NCI-H2196 (cell line): Measurements from ENCODE around the gene DPH6.
"Not testable (repeated sequence)": the region's sequence is repeated elsewhere in the genome, so short reads cannot be mapped to it uniquely, and the experiment has no call there.

Experiments
- DNase-seq: peaks from one replicate; lab custom pipeline; 2025; ENCODE audit not compliant: unreplicated experiment; lab: John Stamatoyannopoulos, UW

Gene DPH6, protein sequence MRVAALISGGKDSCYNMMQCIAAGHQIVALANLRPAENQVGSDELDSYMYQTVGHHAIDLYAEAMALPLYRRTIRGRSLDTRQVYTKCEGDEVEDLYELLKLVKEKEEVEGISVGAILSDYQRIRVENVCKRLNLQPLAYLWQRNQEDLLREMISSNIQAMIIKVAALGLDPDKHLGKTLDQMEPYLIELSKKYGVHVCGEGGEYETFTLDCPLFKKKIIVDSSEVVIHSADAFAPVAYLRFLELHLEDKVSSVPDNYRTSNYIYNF

GRCh38 chr15:35545824-35546510 lies at the start of gene DPH6:
Gene DPH6, minus strand, starts transcription at chr15:35546165. Its CDS starts 24 bp downstream, at chr15:35546141.
- peak; percentile 66 for DNase-seq

GRCh38 chr15:35595656-35596055 lies 49.7 kb upstream of the DPH6 start:
- no peak for DNase-seq

DNA sequence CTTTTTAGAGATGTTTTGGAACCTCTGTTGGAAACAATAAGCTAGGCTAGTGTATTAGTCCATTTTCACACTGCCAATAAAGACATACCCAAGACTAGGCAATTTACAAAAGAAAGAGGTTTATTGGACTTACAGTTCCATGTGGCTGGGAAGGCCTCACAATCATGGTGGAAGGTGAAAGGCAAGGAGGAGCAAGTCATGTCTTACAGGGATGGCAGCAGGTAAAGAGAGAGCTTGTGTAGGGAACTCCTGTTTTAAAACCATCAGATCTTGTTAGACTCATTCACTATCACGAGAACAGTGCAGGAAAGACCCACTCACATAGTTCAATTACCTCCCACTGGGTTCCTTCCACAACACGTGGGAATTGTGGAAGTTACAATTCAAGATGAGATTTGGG lies 46.0 kb upstream of the DPH6 start:
- DNase-seq, result not testable (repeated sequence)

DNA sequence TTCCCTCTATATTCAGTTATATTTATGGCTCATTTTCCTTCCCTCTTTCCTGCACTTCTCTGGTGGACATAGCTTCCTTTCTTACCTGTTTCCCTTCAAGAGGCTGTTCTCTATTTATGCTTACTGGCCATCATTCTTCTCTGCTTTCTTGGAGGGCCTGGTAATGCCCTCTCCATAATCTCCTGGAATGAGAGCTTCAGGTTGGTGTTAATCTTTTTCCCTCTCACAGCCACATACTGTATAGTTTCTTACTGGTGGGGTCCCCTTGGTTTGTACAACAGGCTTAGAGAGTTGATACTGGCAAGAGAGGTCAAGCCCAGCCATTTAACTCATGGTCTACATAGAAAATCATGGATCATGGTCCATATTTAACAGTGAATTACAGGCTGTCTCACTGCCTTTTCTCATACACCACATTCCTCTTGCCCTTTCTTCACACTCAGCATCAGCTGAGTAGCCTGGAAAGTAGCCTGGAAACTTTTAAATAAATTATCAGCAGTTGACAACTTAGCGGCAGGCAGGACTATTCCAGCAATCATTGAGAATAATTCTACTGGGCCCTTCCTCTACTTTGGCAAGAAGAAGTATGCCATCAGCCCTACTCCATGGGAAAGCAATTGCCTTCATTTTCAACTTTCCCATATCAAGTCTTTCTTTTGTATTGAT lies 38.0 kb upstream of the DPH6 start:
- DNase-seq, result no peak

GRCh38 chr15:35580606-35581005 lies 34.6 kb upstream of the DPH6 start:
- DNase-seq, result no peak

DNA sequence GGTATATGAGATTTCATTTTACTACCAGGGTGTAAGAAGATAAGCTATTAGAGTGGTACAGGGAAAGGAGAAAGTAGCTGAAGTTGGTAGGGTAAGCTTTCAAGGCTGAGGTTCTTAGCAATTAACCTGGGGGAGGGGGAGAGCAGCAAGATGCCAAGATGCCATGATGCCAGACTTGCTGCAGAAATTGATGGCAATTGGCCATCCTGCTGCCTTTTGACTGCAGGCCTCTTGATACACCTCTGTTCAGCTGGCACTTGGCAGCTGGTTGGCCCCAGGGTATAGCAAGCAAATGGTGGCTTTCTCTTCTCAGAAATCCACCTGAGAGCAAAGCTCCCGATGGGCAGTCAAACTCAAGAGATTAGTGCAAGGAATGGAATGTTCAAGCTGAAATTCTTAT lies 21.4 kb upstream of the DPH6 start:
- no peak for DNase-seq

DNA sequence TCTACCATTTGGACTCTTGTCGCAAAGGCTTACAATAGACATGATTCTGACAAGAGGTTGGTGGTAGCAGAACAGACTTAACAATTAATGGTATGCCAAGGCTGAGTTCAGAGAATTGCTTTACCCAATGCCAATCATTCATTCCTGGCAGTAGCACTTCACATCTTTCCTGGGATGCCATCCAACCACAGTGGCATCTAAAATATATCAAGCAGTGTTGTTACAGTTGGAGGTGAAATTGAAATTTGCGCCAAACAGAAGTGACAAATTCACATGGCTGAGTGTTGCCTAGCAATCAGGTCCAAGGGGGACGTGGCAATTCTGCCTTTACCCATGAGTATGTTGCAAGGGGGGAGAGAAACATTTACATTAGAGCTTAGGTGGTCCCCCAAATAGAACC lies 21.0 kb upstream of the DPH6 start:
- DNase-seq, result no peak

DNA sequence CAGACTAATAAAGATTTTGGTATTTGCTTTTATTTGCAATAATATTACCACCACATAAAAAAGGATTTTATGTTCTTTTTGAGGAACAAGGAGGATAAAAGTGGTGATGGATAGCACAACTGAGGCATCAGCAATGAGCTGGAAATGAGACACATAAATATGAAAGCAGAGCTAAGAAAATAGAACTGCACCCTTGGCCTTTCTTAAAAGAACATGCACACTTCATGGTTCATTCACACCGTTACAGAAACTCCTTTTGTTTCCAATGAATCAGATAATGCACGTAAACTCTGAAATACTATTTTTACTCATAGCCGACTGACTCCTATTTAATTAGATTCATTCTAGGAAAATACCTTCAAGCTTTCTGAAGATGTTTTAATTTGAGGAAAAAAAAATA lies 19.9 kb upstream of the DPH6 start:
- no peak for DNase-seq

DNA sequence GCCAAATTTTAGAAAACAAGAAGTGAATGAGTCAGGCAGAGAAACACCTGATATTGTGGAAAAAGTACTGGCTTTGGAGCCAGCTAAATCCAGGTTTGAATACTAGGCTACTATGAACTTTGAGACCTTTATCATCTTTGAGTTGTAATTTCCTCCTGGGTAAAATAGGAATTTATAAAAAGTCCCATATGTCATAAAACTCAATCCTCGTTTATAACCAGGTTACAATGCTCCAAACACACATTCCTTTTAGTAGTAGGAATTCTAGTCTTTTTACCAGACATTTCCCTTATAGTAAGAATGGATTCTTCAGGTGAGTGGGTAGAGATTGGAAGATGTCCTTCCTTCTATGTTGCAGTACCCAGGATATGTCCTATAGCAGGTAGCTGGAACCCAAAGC lies 16.7 kb upstream of the DPH6 start:
- no peak for DNase-seq

DNA sequence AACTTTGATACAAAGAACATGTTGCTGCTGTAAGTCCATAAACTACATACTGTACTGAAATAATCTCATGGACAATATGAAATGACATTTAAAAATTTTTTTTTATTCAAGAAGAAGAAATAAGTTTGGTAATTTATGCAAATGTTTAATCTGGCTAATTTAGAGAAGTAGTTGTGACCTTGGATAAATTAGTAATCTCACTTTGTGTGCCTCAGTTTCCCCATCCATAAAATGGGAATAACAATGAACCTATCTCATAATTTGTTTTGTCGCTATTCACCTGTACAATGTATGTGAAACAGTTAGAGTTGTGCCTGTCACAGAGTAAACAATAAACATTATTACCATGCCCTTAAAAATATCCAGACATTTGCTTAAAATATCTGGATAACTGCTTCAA lies 15.3 kb upstream of the DPH6 start:
- no peak for DNase-seq

GRCh38 chr15:35560870-35561269 lies 14.9 kb upstream of the DPH6 start:
- DNase-seq, result no peak

- DNase-seq, result no peak
Observed at GRCh38 chr15:35560258-35560657, 14.3 kb upstream of the DPH6 start.

DNA sequence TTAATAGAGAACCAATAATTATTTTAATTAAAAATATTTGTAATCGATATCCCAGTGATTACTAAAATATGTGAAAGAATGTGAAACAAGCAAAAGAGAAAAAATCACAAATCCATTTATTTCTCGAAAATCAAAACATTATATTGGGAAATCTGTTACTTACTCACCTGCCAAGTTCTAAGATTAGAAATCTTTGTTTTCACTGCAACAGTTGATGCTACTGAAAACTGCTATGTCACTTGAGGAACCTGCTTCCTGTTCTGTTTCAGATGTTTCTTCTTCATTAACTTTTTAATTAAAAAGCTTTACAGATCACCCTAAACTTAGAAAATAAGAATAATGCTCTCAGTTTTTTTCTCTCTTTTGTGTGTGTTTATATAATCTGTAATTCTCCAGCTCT lies 13.7 kb upstream of the DPH6 start:
- no peak for DNase-seq

GRCh38 chr15:35557544-35557943 lies 11.6 kb upstream of the DPH6 start:
- no peak for DNase-seq

- no peak for DNase-seq
Observed at GRCh38 chr15:35557012-35557411, 11.0 kb upstream of the DPH6 start.

GRCh38 chr15:35555244-35555643 lies 9.3 kb upstream of the DPH6 start:
- DNase-seq, result no peak

GRCh38 chr15:35550957-35551356 lies 5.0 kb upstream of the DPH6 start:
- no peak for DNase-seq

- no peak for DNase-seq
Observed at GRCh38 chr15:35549567-35549966, 3.6 kb upstream of the DPH6 start.

DNA sequence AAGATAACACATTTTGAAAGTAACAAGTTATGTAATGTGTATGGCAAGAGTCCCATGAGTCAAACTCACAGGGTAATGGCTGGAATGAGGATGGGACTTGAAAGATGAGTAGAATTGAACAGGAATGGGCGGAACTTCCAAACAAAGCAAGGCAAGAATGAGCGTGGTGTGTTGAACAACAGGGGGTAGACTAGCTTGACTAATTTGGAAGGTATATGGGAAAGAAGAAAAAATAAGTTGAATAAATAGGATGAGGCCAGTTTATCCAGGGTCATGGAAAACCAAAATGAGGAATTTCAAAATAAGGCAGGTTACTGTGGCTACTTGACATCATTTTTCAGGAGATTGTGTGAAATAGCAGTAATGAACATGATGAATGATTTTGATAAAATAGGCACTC lies 2.5 kb upstream of the DPH6 start:
- DNase-seq, result no peak

DNA sequence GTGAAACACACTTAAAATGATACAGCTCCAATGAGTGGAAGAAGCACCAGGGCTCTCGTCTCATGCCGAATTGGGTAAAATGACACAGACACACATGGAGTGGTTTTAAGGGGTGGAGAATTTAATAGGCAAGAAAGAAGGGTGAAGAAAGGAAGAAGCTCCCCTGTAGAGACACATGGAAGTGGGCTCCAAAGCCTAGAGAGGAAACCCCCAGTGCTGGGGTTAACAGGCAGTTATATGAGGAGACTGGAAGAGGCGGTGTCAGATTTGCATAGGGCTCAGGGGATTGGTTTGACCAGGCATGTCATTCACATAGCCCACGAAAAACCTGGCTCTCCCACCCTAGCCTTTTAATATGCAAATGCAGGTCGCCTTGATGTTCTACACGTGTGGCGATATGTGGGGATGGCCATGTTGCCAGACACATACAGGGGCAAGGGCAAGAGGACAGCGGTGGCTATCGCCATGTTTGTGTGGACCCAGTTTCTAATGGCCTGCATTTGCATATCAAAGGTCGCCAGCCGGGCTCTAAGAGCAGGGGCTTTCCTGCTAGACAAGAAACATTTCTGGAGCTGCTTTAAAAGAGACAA lies 1.9 kb upstream of the DPH6 start:
- DNase-seq, result no peak

- DNase-seq, result no peak
Observed at GRCh38 chr15:35546511-35547381, 781 bp upstream of the DPH6 start.
